ENCODE data around the gene CAPN11.

The CAPN11 gene

GRCh38 chr6:44171899-44172546 is 13.4 kb downstream of the CAPN11 start:
- Mint-ChIP-seq H3K9me3 (no peaks in the 10 kb centered on the region), H3K4me1 (peaks cover 24% of the 10 kb centered on the region)

GRCh38 chr6:44172731-44173500 is 14.3 kb downstream of the CAPN11 start:
- DNase-seq = peak; percentile 87
- Mint-ChIP-seq H3K4me3 (no peak overlapping the region), H3K36me3 (ENCODE audit: low read depth) (no peaks in the 10 kb centered on the region), H3K27me3 (ENCODE audit: low read depth, poor library complexity) (peaks cover 20% of the 10 kb centered on the region), H3K27ac (no peak overlapping the region), H3K9me3 (no peaks in the 10 kb centered on the region), H3K4me1 (peaks cover 28% of the 10 kb centered on the region)
- TF ChIP-seq CTCF (IDR thresholded peaks at IDR 0.05) = peak; percentile 76

More at GRCh38 chr6:44171899-44172546, 13.4 kb downstream of the CAPN11 start:
- no peaks in the 10 kb centered on the region for H3K36me3 Mint-ChIP-seq (ENCODE audit: low read depth)
- H3K4me3 Mint-ChIP-seq = no peak overlapping the region
- TF ChIP-seq CTCF (IDR thresholded peaks at IDR 0.05) = no peak
- H3K27me3 Mint-ChIP-seq (ENCODE audit: low read depth, poor library complexity) = peaks cover 20% of the 10 kb centered on the region
- no peak overlapping the region for H3K27ac Mint-ChIP-seq
- DNase-seq = no peak

- H3K9me3 Mint-ChIP-seq = no peaks in the 10 kb centered on the region
Observed at GRCh38 chr6:44176130-44176761, 17.6 kb downstream of the CAPN11 start.

GRCh38 chr6:44176762-44177509 is 18.3 kb downstream of the CAPN11 start:
- Mint-ChIP-seq H3K4me3 (no peak overlapping the region), H3K4me1 (peaks cover 28% of the 10 kb centered on the region), H3K36me3 (ENCODE audit: low read depth) (no peaks in the 10 kb centered on the region), H3K27ac (no peak overlapping the region), H3K27me3 (ENCODE audit: low read depth, poor library complexity) (peaks cover 11% of the 10 kb centered on the region), H3K9me3 (no peaks in the 10 kb centered on the region)
- TF ChIP-seq CTCF (IDR thresholded peaks at IDR 0.05) = no peak
- no peak for DNase-seq

More at GRCh38 chr6:44176130-44176761, 17.6 kb downstream of the CAPN11 start:
- Mint-ChIP-seq H3K27me3 (ENCODE audit: low read depth, poor library complexity) (peaks cover 14% of the 10 kb centered on the region), H3K4me3 (no peak overlapping the region), H3K4me1 (peaks cover 28% of the 10 kb centered on the region), H3K27ac (no peak overlapping the region), H3K36me3 (ENCODE audit: low read depth) (no peaks in the 10 kb centered on the region)
- no peak for DNase-seq
- no peak for TF ChIP-seq CTCF (IDR thresholded peaks at IDR 0.05)

GRCh38 chr6:44177691-44178423 is 19.2 kb downstream of the CAPN11 start:
- no peak overlapping the region for H3K4me3 Mint-ChIP-seq
- no peak for DNase-seq
- peaks cover 9% of the 10 kb centered on the region for H3K27me3 Mint-ChIP-seq (ENCODE audit: low read depth, poor library complexity)
- H3K4me1 Mint-ChIP-seq = peaks cover 20% of the 10 kb centered on the region
- no peaks in the 10 kb centered on the region for H3K9me3 Mint-ChIP-seq
- no peak overlapping the region for H3K27ac Mint-ChIP-seq
- H3K36me3 Mint-ChIP-seq (ENCODE audit: low read depth) = no peaks in the 10 kb centered on the region
- TF ChIP-seq CTCF (IDR thresholded peaks at IDR 0.05) = no peak

Measured in nephron progenitor cell (in vitro differentiated cells).